Measurements from ENCODE around the gene ACTN1. TPM values are rescaled to one million over a fixed set of nuclear protein-coding genes. Genes with fewer than 3 reads are reported as not detected.

ACTN1 gene
- total RNA-seq, 4 donors from 2014 or later = 76.8 to 117 (median 94.0) TPM

DNA sequence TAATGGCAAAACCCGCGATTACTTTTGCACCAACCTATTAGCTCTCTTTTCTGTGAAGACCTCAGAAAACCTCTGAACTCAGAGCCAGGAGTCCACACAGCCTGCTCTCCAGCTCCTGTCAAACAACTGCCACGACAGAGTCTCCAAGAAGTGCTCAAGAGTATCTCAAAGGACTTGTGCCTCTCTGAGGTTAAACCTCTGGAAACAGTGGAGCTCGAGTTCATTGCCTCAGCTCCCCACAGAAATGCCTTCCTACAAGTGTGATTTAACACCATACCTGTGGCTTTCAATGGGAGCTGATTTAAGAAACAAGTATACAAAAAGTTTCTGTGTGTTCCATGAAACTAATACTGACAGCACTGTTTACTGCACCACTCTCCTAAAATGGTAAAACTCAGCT is 20.1 kb downstream of the ACTN1 start:
- Histone ChIP-seq H3K4me3 (no peak overlapping the region), H3K36me3 (no peaks in the 10 kb centered on the region), H3K9me3 (no peaks in the 10 kb centered on the region), H3K27ac (peak overlapping the region; percentile 40), H3K27me3 (no peaks in the 10 kb centered on the region), H3K4me1 (peaks cover 64% of the 10 kb centered on the region)
- TF ChIP-seq POLR2AphosphoS5 (IDR thresholded peaks at IDR 0.05) (no peak), POLR2A (IDR thresholded peaks at IDR 0.05) (no peak), EP300 (IDR thresholded peaks at IDR 0.05) (no peak)
- TF ChIP-seq, protein P1, sequence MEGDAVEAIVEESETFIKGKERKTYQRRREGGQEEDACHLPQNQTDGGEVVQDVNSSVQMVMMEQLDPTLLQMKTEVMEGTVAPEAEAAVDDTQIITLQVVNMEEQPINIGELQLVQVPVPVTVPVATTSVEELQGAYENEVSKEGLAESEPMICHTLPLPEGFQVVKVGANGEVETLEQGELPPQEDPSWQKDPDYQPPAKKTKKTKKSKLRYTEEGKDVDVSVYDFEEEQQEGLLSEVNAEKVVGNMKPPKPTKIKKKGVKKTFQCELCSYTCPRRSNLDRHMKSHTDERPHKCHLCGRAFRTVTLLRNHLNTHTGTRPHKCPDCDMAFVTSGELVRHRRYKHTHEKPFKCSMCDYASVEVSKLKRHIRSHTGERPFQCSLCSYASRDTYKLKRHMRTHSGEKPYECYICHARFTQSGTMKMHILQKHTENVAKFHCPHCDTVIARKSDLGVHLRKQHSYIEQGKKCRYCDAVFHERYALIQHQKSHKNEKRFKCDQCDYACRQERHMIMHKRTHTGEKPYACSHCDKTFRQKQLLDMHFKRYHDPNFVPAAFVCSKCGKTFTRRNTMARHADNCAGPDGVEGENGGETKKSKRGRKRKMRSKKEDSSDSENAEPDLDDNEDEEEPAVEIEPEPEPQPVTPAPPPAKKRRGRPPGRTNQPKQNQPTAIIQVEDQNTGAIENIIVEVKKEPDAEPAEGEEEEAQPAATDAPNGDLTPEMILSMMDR (IDR thresholded peaks at IDR 0.05) = no peak
- 62% methylated on average over 4 of the region's 4 CpGs for WGBS
- DNase-seq (ENCODE audit: low spot score in 2 of 2) = no peak

DNA sequence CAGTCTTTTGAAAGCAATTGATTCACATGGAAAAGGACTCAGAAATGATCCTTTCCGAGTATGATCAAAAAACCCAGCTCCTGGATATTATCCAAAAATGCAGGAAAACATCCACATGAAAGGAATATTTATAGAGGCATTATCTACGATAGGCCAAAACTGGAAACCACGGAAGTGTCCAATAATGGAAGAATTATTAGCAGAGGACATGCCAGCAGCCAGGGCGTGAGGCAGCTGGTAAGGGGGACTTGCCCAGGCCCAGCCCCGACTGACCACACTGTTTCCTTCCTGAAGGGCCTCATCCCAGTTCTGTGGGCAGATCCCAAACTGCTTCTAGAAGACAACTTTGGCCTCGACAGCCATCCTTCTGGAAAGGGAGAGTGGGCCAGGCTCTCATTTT is 20.5 kb downstream of the ACTN1 start:
- DNase-seq (ENCODE audit: low spot score in 2 of 2) = no peak
- Histone ChIP-seq H3K9me3 (no peaks in the 10 kb centered on the region), H3K27ac (peak overlapping the region; percentile 40), H3K4me1 (peaks cover 67% of the 10 kb centered on the region), H3K4me3 (no peak overlapping the region), H3K27me3 (no peaks in the 10 kb centered on the region), H3K36me3 (no peaks in the 10 kb centered on the region)
- no peak for TF ChIP-seq POLR2A (IDR thresholded peaks at IDR 0.05)
- TF ChIP-seq, protein P1 (IDR thresholded peaks at IDR 0.05) = no peak
- no peak for TF ChIP-seq EP300 (IDR thresholded peaks at IDR 0.05)
- TF ChIP-seq POLR2AphosphoS5 (IDR thresholded peaks at IDR 0.05) = no peak
- WGBS = 37% methylated on average over 6 of the region's 6 CpGs

- WGBS = 82% methylated on average over 12 of the region's 12 CpGs
- TF ChIP-seq, protein P1 (IDR thresholded peaks at IDR 0.05) = no peak
- TF ChIP-seq EP300 (IDR thresholded peaks at IDR 0.05) (no peak), POLR2A (IDR thresholded peaks at IDR 0.05) (no peak), POLR2AphosphoS5 (IDR thresholded peaks at IDR 0.05) (no peak)
- no peak for DNase-seq (ENCODE audit: low spot score in 2 of 2)
- Histone ChIP-seq H3K9me3 (no peaks in the 10 kb centered on the region), H3K4me3 (no peak overlapping the region), H3K36me3 (no peaks in the 10 kb centered on the region), H3K4me1 (peaks cover 75% of the 10 kb centered on the region), H3K27ac (peak overlapping the region; percentile 64), H3K27me3 (no peaks in the 10 kb centered on the region)
Measured at GRCh38 chr14:68957775-68958174, 21.3 kb downstream of the ACTN1 start.

DNA sequence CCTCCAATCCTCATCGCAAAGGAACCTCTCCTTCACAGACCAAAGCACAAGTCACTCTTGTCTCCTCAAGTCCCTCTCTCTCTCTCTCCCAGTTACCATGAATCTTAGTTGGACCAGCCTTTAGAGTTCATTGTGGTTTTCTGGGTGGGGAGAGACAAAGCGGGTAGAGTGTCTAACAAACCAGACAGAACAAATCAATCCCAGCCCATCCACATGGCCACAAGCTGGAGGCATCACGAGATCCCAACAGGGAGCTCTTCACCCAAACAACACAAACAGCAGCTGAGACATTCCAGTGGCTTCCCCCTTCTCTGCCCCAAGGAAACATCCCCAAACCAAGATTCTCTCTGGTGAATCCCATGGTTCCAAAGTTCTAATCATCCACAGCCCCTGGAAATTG is 22.4 kb downstream of the ACTN1 start:
- Histone ChIP-seq H3K27ac (peak overlapping the region; percentile 64), H3K4me3 (no peak overlapping the region), H3K9me3 (no peaks in the 10 kb centered on the region), H3K27me3 (no peaks in the 10 kb centered on the region), H3K4me1 (peaks cover 80% of the 10 kb centered on the region), H3K36me3 (no peaks in the 10 kb centered on the region)
- no peak for DNase-seq (ENCODE audit: low spot score in 2 of 2)
- TF ChIP-seq EP300 (IDR thresholded peaks at IDR 0.05) (no peak), POLR2AphosphoS5 (IDR thresholded peaks at IDR 0.05) (no peak), POLR2A (IDR thresholded peaks at IDR 0.05) (no peak)
- TF ChIP-seq, protein P1 (IDR thresholded peaks at IDR 0.05) = no peak
- 68% methylated on average over 3 of the region's 3 CpGs for WGBS

GRCh38 chr14:68955851-68956179 is 23.3 kb downstream of the ACTN1 start:
- H3K9me3 ChIP-seq = no peaks in the 10 kb centered on the region
- no peak for DNase-seq (ENCODE audit: low spot score in 2 of 2)
- H3K36me3 ChIP-seq = no peaks in the 10 kb centered on the region
- no peak for TF ChIP-seq POLR2A (IDR thresholded peaks at IDR 0.05)
- no peak for TF ChIP-seq EP300 (IDR thresholded peaks at IDR 0.05)
- no peak for TF ChIP-seq POLR2AphosphoS5 (IDR thresholded peaks at IDR 0.05)
- TF ChIP-seq, protein P1 (IDR thresholded peaks at IDR 0.05) = no peak
- no peaks in the 10 kb centered on the region for H3K27me3 ChIP-seq
- H3K4me3 ChIP-seq = no peak overlapping the region
- WGBS = 43% methylated on average over 5 of the region's 5 CpGs
- H3K4me1 ChIP-seq = peaks cover 89% of the 10 kb centered on the region
- H3K27ac ChIP-seq = peak overlapping the region; percentile 64

Measured in suprapubic skin (tissue), 4 donors.